Right lobe of liver (tissue), 6 donors: Measurements from ENCODE around the gene LPIN2. TPM values are rescaled to one million over a fixed set of nuclear protein-coding genes. Genes with fewer than 3 reads are reported as not detected.

Source experiments
- ATAC-seq, 4 donors: fragments of 200-7000 bp; cut with Tn5 transposase; one replicate each; pipeline ENCODE4 v1.9.1; 2020; ENCODE audit warnings: mild to moderate bottlenecking in 4 of 4, moderate library complexity in 4 of 4
- DNase-seq, 3 donors: peaks; one replicate each; pipeline ENCODE4 v3.0.0-alpha.2; 2020
- H3K27ac ChIP-seq, 3 donors: fragments of 200-600 bp; one replicate each; pipeline ENCODE4 v1.8.0; 2022
- H3K27me3 ChIP-seq, 2 donors: fragments of 200-600 bp; one replicate each; pipeline ENCODE4 v1.8.0; 2022
- H3K36me3 ChIP-seq, 4 donors: fragments of 200-600 bp; sonication (generic) in 1 of 4; one replicate each; pipeline versions ENCODE4 v1.5.1 to v1.8.0; 2017 to 2022; ENCODE audit warnings: control low read depth in 1 of 4
- H3K4me1 ChIP-seq, 4 donors: fragments of 200-600 bp; sonication (generic) in 1 of 4; one replicate each; pipeline versions ENCODE4 v1.5.1 to v1.8.0; 2017 to 2022; ENCODE audit warnings: control low read depth in 1 of 4
- H3K4me3 ChIP-seq, 3 donors: fragments of 200-600 bp; one replicate each; pipeline ENCODE4 v1.8.0; 2022
- H3K9me3 ChIP-seq, 4 donors: fragments of 200-600 bp; sonication (generic) in 1 of 4; one replicate each; pipeline versions ENCODE4 v1.5.1 to v1.8.0; 2017 to 2022; ENCODE audit warnings: control low read depth in 1 of 4
- POLR2A ChIP-seq: fragments of 450-650 bp; IDR thresholded peaks from one replicate; pipeline ENCODE4 v1.6.1; 2017; ENCODE audit warnings: antibody characterized with exemption, mild to moderate bottlenecking
- WGBS: methylation state at CpG from one replicate; pipeline ENCODE4 v1.1.6; 2018; ENCODE audit warnings: low coverage, low lambda C conversion rate; ENCODE audit not compliant: insufficient coverage; ENCODE audit errors: missing lambda C conversion rate; 5-methylcytosine and 5-hydroxymethylcytosine counted together
- intact Hi-C, 2 donors: fragments of 100-400 bp; cut with DNase I; formaldehyde crosslinking; loops; one replicate each; pipeline versions ENCODE4 v1.11.2 to v1.14.1; 2022
- total RNA-seq, 6 experiments: library from RNA; depleted of rRNA in 2 of 6; stranded (reverse); fragments of >200 nt in 2 of 6; fragmentation: NEBNext Ultra II Directional in 3 of 6; extraction: Animal tissue kit (Norgen Biotek cat#: 25700) in 3 of 6; gene quantifications; one replicate each; pipeline versions ENCODE4 v1.1.0 to v1.2.4, GENCODE V29; 2016 to 2023
- TF ChIP-seq, protein P1 (sequence below), 4 donors: fragments of 200-600 bp in 3 of 4; fragments of 450-650 bp in 1 of 4; IDR thresholded peaks; one replicate each; pipeline versions ENCODE4 v1.5.1 to v1.8.0; 2016 to 2022; ENCODE audit warnings: antibody characterized with exemption in 4 of 4, mild to moderate bottlenecking in 2 of 4
- donor health status: DM: no; HTN: yes; CAD: no.
- donor health status: DM: no; HTN: no; CAD: no.
- donor health status: DM: no; HTN: no; CAD: no.
- donor health status: DM: no; HTN: yes; CAD: no.
- donor health status: DM: no; HTN: yes; CAD: no.

Gene LPIN2
- total RNA-seq, 6 experiments from 2014 or later, result 64.9 to 175 (median 150) TPM

DNA sequence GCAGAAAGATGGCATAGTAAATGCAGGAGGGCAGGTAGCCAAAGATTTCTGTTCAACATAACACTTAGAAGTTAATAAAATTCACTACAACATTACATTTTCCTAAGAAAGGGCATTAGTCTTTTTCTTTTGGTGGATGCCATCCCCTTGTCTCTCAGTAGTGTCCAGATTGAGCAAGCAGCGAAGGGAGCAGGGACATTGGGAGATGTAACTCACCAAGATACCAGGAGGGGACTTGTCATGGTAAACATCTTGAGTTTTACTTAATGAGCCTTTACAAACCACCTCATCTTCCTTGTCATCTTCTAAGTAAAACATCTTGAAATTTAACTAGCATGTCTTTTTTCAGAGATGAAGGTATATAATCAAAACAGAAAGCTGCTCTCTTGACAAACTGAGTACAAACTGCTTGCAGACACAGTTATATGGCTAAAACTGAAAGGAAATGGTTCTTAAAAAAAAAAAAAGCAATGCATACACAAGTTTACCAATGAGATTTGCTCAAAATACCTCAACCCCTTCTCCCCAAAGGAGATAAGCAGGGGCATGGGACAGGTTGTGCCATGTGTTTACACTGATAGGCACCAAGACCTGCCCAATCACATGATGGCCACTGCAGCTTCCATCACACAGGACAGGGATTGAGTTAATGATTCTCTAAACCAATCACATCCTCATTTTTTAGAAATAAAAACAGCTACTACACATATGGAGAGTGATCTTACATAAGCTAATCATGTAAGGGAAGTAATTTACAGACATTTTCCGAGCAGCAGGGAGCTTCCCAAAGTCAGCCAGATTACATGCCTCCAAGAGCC lies 30.3 kb downstream of the LPIN2 start:
- 6% methylated on average over 2 of the region's 2 CpGs for WGBS
- H3K9me3 ChIP-seq, result no peaks in the 10 kb centered on the region
- peaks cover 0 to 72% (median 21%) of the 10 kb centered on the region in 4 donors for H3K4me1 ChIP-seq
- intact Hi-C loops, result loop anchor here in 1 of 2 donors (10.0 kb wide), 1 partner anchor 48 kb away; no protein-coding TSS in a partner anchor
- peak overlapping the region; percentile 84 to 95 (median 94) for H3K27ac ChIP-seq
- DNase-seq (peak; percentile 74 to 90 (median 89)), ATAC-seq (peak; percentile 56 to 81 (median 70))
- H3K4me3 ChIP-seq, result peak overlapping the region; percentile 36 to 60 (median 50)
- no peaks in the 10 kb centered on the region for H3K36me3 ChIP-seq
- peak; percentile 85 for TF ChIP-seq POLR2A
- TF ChIP-seq, protein P1, sequence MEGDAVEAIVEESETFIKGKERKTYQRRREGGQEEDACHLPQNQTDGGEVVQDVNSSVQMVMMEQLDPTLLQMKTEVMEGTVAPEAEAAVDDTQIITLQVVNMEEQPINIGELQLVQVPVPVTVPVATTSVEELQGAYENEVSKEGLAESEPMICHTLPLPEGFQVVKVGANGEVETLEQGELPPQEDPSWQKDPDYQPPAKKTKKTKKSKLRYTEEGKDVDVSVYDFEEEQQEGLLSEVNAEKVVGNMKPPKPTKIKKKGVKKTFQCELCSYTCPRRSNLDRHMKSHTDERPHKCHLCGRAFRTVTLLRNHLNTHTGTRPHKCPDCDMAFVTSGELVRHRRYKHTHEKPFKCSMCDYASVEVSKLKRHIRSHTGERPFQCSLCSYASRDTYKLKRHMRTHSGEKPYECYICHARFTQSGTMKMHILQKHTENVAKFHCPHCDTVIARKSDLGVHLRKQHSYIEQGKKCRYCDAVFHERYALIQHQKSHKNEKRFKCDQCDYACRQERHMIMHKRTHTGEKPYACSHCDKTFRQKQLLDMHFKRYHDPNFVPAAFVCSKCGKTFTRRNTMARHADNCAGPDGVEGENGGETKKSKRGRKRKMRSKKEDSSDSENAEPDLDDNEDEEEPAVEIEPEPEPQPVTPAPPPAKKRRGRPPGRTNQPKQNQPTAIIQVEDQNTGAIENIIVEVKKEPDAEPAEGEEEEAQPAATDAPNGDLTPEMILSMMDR (IDR thresholded peaks at IDR 0.05), result peak in 1 of 4 donors; percentile 12
- H3K27me3 ChIP-seq, result no peaks in the 10 kb centered on the region

DNA sequence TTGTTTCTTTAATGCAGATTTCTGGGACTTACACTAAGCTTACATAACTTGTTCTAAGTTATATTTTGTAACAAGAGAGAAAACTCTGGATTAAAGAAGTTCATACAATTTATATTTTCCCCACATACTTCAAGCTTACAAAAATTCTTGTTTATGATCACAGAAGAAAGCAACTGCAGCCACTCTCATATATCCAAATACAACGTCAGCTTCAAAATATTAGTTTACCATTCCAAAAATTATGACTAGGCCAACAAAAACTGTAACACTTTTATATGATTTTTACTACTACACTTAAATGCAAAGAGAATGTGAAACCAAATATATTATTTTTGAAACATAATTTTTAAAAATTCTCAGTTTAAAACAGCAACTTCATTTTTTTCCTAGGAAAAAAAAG lies 30.9 kb downstream of the LPIN2 start:
- Histone ChIP-seq H3K4me1 (peaks cover 0 to 78% (median 22%) of the 10 kb centered on the region in 4 donors), H3K36me3 (peaks cover 0 to 2% (median 0%) of the 10 kb centered on the region in 4 donors), H3K4me3 (peak overlapping the region; percentile 36 to 60 (median 50)), H3K9me3 (no peaks in the 10 kb centered on the region), H3K27ac (peak overlapping the region; percentile 84 to 95 (median 94)), H3K27me3 (no peaks in the 10 kb centered on the region)
- intact Hi-C loops, result loop anchor here in 1 of 2 donors (10.0 kb wide), 1 partner anchor 47 kb away; no protein-coding TSS in a partner anchor
- DNase-seq (no peak), ATAC-seq (no peak)
- 14% methylated on average over 1 of the region's 1 CpG for WGBS
- TF ChIP-seq, protein P1 (IDR thresholded peaks at IDR 0.05), result no peak
- no peak for TF ChIP-seq POLR2A

DNA sequence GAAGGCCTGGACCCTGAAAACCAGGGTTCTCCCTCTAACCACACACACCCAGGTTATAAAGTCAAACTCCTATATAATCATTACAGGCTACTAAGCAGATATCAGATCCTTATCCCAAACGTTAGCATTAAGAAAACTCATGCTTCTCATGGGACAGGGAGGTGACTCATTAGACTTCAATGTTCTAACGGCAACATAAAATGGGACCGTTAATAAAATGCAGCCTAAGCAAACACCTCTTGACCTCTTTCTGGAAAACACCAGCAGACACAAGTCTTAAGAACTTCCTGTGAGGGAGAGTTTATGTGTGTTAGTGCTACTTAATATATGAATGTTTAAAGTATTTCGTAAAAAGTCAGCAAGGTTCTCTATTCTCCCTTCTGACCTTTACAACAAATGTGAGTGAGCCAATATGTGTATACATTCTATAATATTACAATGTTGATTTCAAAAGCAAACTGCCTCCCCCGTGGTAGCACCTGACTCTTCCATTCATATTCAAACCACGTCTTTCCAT lies 31.7 kb downstream of the LPIN2 start:
- H3K9me3 ChIP-seq, result no peaks in the 10 kb centered on the region
- WGBS, result 0% methylated on average over 6 of the region's 6 CpGs
- no peaks in the 10 kb centered on the region for H3K27me3 ChIP-seq
- intact Hi-C loops, result loop anchor here in 1 of 2 donors (10.0 kb wide), 1 partner anchor 46 kb away; no protein-coding TSS in a partner anchor
- peak overlapping the region; percentile 36 to 60 (median 50) for H3K4me3 ChIP-seq
- no peak for TF ChIP-seq POLR2A
- TF ChIP-seq, protein P1 (IDR thresholded peaks at IDR 0.05), result no peak
- peak in 3 of 4 donors; percentile 2 to 7 (median 4) for ATAC-seq
- peak overlapping the region; percentile 84 to 95 (median 94) for H3K27ac ChIP-seq
- no peak for DNase-seq
- H3K36me3 ChIP-seq, result peaks cover 0 to 8% (median 0%) of the 10 kb centered on the region in 4 donors
- H3K4me1 ChIP-seq, result peaks cover 0 to 79% (median 24%) of the 10 kb centered on the region in 4 donors

DNA sequence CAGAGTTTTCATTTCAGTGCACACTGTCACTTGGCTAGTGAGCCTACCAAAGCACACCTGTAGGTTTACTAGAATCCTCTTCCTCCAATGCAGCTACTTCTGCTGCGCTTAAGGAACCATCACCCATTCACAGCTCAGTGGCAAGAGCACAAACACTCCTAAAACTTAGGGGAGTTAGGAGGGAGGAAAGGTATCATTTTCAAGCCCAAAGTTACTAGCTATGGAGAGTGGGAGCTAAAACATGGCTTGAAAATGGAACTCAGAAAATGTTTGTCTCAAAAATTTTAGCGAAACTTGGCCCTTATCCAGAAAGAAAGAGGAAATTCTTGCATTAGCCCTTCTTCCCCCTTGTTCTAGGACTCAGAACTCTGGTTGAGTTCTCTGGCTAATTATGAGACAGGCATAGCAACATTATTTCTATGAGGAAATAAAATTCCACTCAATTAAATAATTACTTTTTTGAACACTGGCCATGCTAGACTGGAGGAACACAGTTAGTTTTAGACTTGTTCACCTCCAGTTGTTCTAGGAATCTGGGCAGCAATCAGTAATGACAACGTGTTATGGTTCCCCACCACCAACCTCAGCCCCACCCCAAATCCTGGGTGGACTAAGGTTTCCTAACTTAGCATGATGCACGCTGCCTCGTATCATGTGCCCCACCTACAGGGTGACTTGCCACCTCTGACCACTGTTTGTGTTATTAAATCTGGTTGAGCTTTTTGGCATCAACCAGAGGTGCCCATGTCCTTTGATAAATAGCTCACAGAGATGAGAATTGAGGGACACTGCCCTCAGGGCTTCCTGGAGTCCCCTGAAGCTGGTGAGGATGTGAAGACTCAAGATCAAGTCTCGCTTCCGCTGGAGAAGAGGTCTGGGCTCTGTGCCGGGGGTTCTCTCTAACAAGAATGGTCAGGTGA lies 32.8 kb downstream of the LPIN2 start:
- ATAC-seq, result peak; percentile 18 to 51 (median 32)
- peaks cover 0 to 72% (median 22%) of the 10 kb centered on the region in 4 donors for H3K4me1 ChIP-seq
- intact Hi-C loops, result loop anchor here in 1 of 2 donors (10.0 kb wide), 1 partner anchor 45 kb away; no protein-coding TSS in a partner anchor
- peaks cover 0 to 8% (median 0%) of the 10 kb centered on the region in 4 donors for H3K36me3 ChIP-seq
- peak; percentile 46 for TF ChIP-seq POLR2A
- TF ChIP-seq, protein P1 (IDR thresholded peaks at IDR 0.05), result peak in 1 of 4 donors; percentile 6
- H3K9me3 ChIP-seq, result no peaks in the 10 kb centered on the region
- WGBS, result 9% methylated on average over 8 of the region's 8 CpGs
- DNase-seq, result peak; percentile 44 to 63 (median 62)
- H3K27me3 ChIP-seq, result no peaks in the 10 kb centered on the region
- peak overlapping the region; percentile 84 to 95 (median 94) for H3K27ac ChIP-seq
- H3K4me3 ChIP-seq, result peak overlapping the region; percentile 36 to 60 (median 50)
